ENCODE data around the gene RAB21.
"Not testable (repeated sequence)": the region's sequence is repeated elsewhere in the genome, so short reads cannot be mapped to it uniquely, and the experiment has no call there.

The RAB21 gene

DNA sequence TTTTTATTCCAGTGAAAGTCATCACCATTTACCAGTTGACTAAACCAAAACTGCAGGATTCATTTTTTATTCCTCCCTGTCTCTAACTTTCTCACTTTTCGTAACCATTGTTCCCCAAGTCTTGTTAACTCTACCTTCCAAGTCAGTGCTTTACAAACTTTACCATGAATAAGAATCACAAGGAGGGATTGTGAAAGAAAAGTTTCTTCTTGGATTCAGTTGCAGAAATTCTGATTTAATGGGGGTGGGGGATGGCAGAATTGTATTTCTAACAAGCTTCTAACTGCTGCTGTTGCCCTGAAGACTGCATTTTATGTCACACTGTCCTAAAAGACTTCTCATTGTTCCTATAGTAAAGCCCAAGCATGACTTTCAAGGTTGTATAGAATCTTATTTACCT is 5.0 kb upstream of the RAB21 start:
- no peak for TF ChIP-seq ZFX (IDR thresholded peaks at IDR 0.05; ENCODE audit: borderline replicate concordance)
- TF ChIP-seq, protein P1, sequence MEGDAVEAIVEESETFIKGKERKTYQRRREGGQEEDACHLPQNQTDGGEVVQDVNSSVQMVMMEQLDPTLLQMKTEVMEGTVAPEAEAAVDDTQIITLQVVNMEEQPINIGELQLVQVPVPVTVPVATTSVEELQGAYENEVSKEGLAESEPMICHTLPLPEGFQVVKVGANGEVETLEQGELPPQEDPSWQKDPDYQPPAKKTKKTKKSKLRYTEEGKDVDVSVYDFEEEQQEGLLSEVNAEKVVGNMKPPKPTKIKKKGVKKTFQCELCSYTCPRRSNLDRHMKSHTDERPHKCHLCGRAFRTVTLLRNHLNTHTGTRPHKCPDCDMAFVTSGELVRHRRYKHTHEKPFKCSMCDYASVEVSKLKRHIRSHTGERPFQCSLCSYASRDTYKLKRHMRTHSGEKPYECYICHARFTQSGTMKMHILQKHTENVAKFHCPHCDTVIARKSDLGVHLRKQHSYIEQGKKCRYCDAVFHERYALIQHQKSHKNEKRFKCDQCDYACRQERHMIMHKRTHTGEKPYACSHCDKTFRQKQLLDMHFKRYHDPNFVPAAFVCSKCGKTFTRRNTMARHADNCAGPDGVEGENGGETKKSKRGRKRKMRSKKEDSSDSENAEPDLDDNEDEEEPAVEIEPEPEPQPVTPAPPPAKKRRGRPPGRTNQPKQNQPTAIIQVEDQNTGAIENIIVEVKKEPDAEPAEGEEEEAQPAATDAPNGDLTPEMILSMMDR (IDR thresholded peaks at IDR 0.05), result no peak
- H3K27ac ChIP-seq, result no peak overlapping the region

DNA sequence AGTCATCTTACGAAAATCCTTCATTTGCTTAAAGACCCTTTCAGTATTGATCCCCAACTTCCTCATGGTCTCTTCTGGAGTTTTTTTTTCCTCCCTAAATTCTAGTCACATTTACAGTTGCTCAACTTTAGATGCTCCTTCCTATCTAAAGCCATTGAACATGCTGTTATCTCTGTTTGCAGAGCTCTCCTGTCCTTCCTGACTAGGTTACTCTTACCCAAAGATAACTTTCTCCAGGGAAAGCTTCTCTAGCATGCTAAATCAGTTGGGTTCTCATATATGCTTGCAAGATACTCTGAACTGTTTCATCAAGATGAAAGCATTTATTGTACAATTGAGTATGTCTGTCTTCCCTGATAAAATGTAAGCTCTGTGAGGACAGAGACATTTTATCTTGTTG is 1.8 kb upstream of the RAB21 start:
- TF ChIP-seq, protein P1 (IDR thresholded peaks at IDR 0.05), result no peak
- TF ChIP-seq ZFX (IDR thresholded peaks at IDR 0.05; ENCODE audit: borderline replicate concordance), result no peak
- no peak overlapping the region for H3K27ac ChIP-seq

DNA sequence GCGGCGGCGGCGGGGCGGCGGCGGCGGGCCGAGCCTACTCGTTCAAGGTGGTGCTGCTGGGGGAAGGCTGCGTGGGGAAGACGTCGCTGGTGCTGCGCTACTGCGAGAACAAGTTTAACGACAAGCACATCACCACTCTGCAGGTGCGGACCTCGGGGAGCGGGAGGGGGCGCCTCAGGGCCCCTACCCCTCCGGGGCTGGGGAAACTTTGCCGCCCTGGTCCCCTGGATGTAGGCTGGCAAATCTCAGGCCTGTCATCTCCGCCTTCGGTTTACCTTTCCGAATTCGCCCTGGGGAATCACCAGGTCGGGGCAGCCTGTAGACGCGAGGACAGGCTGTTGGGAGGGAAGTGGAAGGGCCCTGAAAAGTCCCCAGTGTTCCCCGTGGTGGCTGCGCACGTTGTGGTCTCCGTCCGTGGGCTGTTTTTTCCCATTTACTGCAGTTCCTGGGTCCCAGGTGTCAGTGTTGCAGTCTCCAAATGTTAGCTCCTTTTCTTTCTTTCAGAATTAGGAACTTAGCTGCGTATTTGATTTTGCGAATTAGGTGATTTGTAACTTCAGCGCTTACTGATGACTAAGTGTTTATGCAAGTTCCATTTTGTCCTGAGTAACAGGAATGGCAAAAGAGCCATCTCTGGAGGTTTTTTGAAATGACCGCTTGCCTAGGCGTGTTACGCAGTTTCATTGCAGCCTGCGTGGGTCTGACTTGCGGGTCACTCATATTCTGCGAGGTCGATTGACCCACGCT is 656 bp downstream of the RAB21 start:
- TF ChIP-seq, protein P1 (IDR thresholded peaks at IDR 0.05), result no peak
- H3K27ac ChIP-seq, result peak overlapping the region; percentile 86

DNA sequence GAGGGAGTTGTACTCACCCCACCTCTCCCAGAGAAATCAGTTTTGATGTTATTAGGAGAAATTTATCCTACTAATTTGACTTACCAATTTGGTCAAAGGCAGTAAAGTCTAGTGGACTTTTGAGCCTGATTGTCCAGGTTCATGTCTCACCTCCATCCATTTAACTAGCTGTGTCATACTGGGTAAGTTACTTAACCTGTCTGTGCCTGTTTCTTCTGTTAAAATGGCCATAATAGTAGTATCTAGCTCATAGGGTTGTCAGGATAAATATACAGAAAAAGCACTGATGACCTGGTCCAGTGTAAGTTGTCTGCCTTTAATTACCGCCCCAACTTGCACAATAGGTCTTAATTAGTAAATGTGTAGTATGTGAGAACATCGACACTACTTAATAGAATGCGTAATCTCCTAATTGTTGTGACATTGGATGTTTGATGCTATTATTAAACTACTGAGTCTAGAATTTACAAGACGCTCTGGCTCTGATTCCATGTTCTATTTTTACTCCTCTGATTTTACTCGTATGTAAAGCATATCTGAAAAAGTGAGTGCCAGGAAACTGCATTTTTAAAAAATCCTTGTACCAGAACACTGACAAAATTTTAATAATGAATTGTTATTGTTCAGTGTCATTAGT is 1.5 kb downstream of the RAB21 start:
- no peak for TF ChIP-seq ZFX (IDR thresholded peaks at IDR 0.05; ENCODE audit: borderline replicate concordance)
- TF ChIP-seq, protein P1 (IDR thresholded peaks at IDR 0.05), result no peak
- H3K27ac ChIP-seq, result peak overlapping the region; percentile 86; the same call in 1 of the 2 replicates

DNA sequence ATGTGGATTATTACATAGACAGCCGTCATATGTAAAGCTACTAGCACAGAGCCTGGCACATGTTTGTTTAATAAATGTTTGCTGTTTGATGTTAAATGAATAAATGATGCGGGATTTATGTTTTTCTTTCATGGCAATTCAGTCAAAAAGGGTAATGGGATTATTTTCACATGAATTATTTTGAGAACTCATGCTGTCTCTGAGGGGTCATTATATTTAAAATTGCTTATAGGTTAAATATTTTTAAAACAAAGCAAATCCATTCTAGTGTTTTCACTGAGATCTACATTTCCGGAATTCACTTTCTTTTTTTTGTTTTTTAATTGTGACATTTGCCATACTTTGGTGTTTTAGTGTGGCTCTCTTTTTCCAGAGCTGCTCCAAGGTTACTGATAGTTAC is 5.3 kb downstream of the RAB21 start:
- no peak overlapping the region for H3K27ac ChIP-seq
- TF ChIP-seq, protein P1 (IDR thresholded peaks at IDR 0.05), result no peak
- no peak for TF ChIP-seq ZFX (IDR thresholded peaks at IDR 0.05; ENCODE audit: borderline replicate concordance)

DNA sequence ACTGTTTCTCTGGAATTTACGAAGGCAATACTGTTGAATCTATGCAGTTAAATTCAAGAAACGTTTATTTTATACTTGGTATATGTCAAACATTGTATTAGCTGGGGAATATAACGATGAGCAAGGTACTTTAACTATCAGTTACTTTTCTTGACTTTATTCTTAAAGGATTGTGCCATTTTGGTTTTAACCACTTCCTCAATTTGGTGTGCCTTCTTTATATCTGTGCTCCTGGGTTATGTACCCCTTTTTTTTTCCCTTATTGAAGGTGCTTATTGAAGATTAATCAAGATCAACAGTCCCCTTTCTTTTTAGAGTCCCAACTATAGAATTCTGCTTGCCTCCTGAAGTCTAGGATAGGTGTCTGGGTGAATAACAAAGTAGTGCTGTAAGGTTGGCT is 5.8 kb downstream of the RAB21 start:
- no peak overlapping the region for H3K27ac ChIP-seq
- TF ChIP-seq ZFX (IDR thresholded peaks at IDR 0.05; ENCODE audit: borderline replicate concordance), result no peak
- TF ChIP-seq, protein P1 (IDR thresholded peaks at IDR 0.05), result no peak

DNA sequence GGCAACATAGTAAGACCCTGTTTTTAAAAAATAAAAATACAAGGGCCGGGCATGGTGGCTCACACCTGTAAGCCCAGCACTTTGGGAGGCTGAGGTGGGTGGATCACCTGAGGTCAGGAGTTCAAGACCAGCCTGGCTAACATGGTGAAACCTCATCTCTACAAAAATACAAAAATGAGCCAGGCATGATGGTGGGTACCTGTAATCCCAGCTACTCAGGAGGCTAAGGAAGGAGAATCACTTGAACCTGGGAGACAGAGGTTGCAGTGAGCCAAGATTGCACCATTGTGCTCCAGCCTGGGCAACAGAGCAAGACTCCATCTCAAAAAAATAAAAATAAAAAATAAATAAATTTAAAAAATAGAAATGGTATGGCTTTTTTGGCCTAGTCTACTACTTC is 6.7 kb downstream of the RAB21 start:
- not testable (repeated sequence) for H3K27ac ChIP-seq

Measured in 22Rv1 (cell line).